ENCODE measurements around the gene PSMA5.

Gene PSMA5

GRCh38 chr1:109372281-109372680 lies 54.0 kb downstream of the PSMA5 start:
- no peak overlapping the region for H3K9ac ChIP-seq (ENCODE audit: low read depth, low read length)
- no peaks in the 10 kb centered on the region for H3K36me3 ChIP-seq (ENCODE audit: control insufficient read depth, insufficient read depth, low read length)
- peaks cover 7% of the 10 kb centered on the region for H3K4me1 ChIP-seq (ENCODE audit: control insufficient read depth, insufficient read depth, low read length)
- no peak overlapping the region for H3K4me3 ChIP-seq (ENCODE audit: low read depth, low read length)
- no peaks in the 10 kb centered on the region for H3K9me3 ChIP-seq (ENCODE audit: control insufficient read depth, insufficient read depth, low read length)
- no peaks in the 10 kb centered on the region for H3K27me3 ChIP-seq (ENCODE audit: control insufficient read depth, insufficient read depth, low read length)

- H3K4me3 ChIP-seq (ENCODE audit: low read depth, low read length) = no peak overlapping the region
- peaks cover 7% of the 10 kb centered on the region for H3K4me1 ChIP-seq (ENCODE audit: control insufficient read depth, insufficient read depth, low read length)
- H3K36me3 ChIP-seq (ENCODE audit: control insufficient read depth, insufficient read depth, low read length) = no peaks in the 10 kb centered on the region
- H3K9ac ChIP-seq (ENCODE audit: low read depth, low read length) = no peak overlapping the region
- no peaks in the 10 kb centered on the region for H3K27me3 ChIP-seq (ENCODE audit: control insufficient read depth, insufficient read depth, low read length)
- H3K9me3 ChIP-seq (ENCODE audit: control insufficient read depth, insufficient read depth, low read length) = no peaks in the 10 kb centered on the region
These were observed 54.9 kb downstream of the PSMA5 start for GRCh38 chr1:109371341-109371739.

GRCh38 chr1:109370712-109371340 lies 55.4 kb downstream of the PSMA5 start:
- H3K9me3 ChIP-seq (ENCODE audit: control insufficient read depth, insufficient read depth, low read length) = no peaks in the 10 kb centered on the region
- peaks cover 7% of the 10 kb centered on the region for H3K4me1 ChIP-seq (ENCODE audit: control insufficient read depth, insufficient read depth, low read length)
- H3K36me3 ChIP-seq (ENCODE audit: control insufficient read depth, insufficient read depth, low read length) = no peaks in the 10 kb centered on the region
- H3K9ac ChIP-seq (ENCODE audit: low read depth, low read length) = no peak overlapping the region
- H3K27me3 ChIP-seq (ENCODE audit: control insufficient read depth, insufficient read depth, low read length) = no peaks in the 10 kb centered on the region
- no peak overlapping the region for H3K4me3 ChIP-seq (ENCODE audit: low read depth, low read length)

GRCh38 chr1:109369167-109369746 lies 57.0 kb downstream of the PSMA5 start:
- Histone ChIP-seq H3K9me3 (ENCODE audit: control insufficient read depth, insufficient read depth, low read length) (no peaks in the 10 kb centered on the region), H3K4me1 (ENCODE audit: control insufficient read depth, insufficient read depth, low read length) (peaks cover 7% of the 10 kb centered on the region), H3K36me3 (ENCODE audit: control insufficient read depth, insufficient read depth, low read length) (no peaks in the 10 kb centered on the region), H3K9ac (ENCODE audit: low read depth, low read length) (no peak overlapping the region), H3K4me3 (ENCODE audit: low read depth, low read length) (no peak overlapping the region), H3K27me3 (ENCODE audit: control insufficient read depth, insufficient read depth, low read length) (no peaks in the 10 kb centered on the region)

- Histone ChIP-seq H3K36me3 (ENCODE audit: control insufficient read depth, insufficient read depth, low read length) (no peaks in the 10 kb centered on the region), H3K4me1 (ENCODE audit: control insufficient read depth, insufficient read depth, low read length) (peaks cover 7% of the 10 kb centered on the region), H3K27me3 (ENCODE audit: control insufficient read depth, insufficient read depth, low read length) (no peaks in the 10 kb centered on the region), H3K9me3 (ENCODE audit: control insufficient read depth, insufficient read depth, low read length) (no peaks in the 10 kb centered on the region), H3K9ac (ENCODE audit: low read depth, low read length) (no peak overlapping the region), H3K4me3 (ENCODE audit: low read depth, low read length) (no peak overlapping the region)
These were observed 57.8 kb downstream of the PSMA5 start for GRCh38 chr1:109368464-109368863.

- H3K4me1 ChIP-seq (ENCODE audit: control insufficient read depth, insufficient read depth, low read length) = peaks cover 7% of the 10 kb centered on the region
- no peak overlapping the region for H3K4me3 ChIP-seq (ENCODE audit: low read depth, low read length)
- no peak overlapping the region for H3K9ac ChIP-seq (ENCODE audit: low read depth, low read length)
- no peaks in the 10 kb centered on the region for H3K27me3 ChIP-seq (ENCODE audit: control insufficient read depth, insufficient read depth, low read length)
- H3K36me3 ChIP-seq (ENCODE audit: control insufficient read depth, insufficient read depth, low read length) = no peaks in the 10 kb centered on the region
- no peaks in the 10 kb centered on the region for H3K9me3 ChIP-seq (ENCODE audit: control insufficient read depth, insufficient read depth, low read length)
These were observed 58.6 kb downstream of the PSMA5 start for GRCh38 chr1:109367626-109368025.

- H3K4me1 ChIP-seq (ENCODE audit: control insufficient read depth, insufficient read depth, low read length) = peaks cover 5% of the 10 kb centered on the region
- no peak overlapping the region for H3K9ac ChIP-seq (ENCODE audit: low read depth, low read length)
- no peak overlapping the region for H3K4me3 ChIP-seq (ENCODE audit: low read depth, low read length)
- no peaks in the 10 kb centered on the region for H3K27me3 ChIP-seq (ENCODE audit: control insufficient read depth, insufficient read depth, low read length)
- no peaks in the 10 kb centered on the region for H3K36me3 ChIP-seq (ENCODE audit: control insufficient read depth, insufficient read depth, low read length)
- H3K9me3 ChIP-seq (ENCODE audit: control insufficient read depth, insufficient read depth, low read length) = no peaks in the 10 kb centered on the region
These were observed 60.5 kb downstream of the PSMA5 start for GRCh38 chr1:109365642-109366204.

- peaks cover 5% of the 10 kb centered on the region for H3K4me1 ChIP-seq (ENCODE audit: control insufficient read depth, insufficient read depth, low read length)
- no peaks in the 10 kb centered on the region for H3K9me3 ChIP-seq (ENCODE audit: control insufficient read depth, insufficient read depth, low read length)
- no peak overlapping the region for H3K9ac ChIP-seq (ENCODE audit: low read depth, low read length)
These were observed 64.6 kb downstream of the PSMA5 start for GRCh38 chr1:109361649-109362048.

GRCh38 chr1:109361069-109361468 lies 65.2 kb downstream of the PSMA5 start:
- Histone ChIP-seq H3K27me3 (ENCODE audit: control insufficient read depth, insufficient read depth, low read length) (no peaks in the 10 kb centered on the region), H3K36me3 (ENCODE audit: control insufficient read depth, insufficient read depth, low read length) (no peaks in the 10 kb centered on the region), H3K9ac (ENCODE audit: low read depth, low read length) (no peak overlapping the region), H3K4me1 (ENCODE audit: control insufficient read depth, insufficient read depth, low read length) (peaks cover 5% of the 10 kb centered on the region), H3K9me3 (ENCODE audit: control insufficient read depth, insufficient read depth, low read length) (no peaks in the 10 kb centered on the region), H3K4me3 (ENCODE audit: low read depth, low read length) (no peak overlapping the region)

More at GRCh38 chr1:109361649-109362048, 64.6 kb downstream of the PSMA5 start:
- Histone ChIP-seq H3K27me3 (ENCODE audit: control insufficient read depth, insufficient read depth, low read length) (no peaks in the 10 kb centered on the region), H3K4me3 (ENCODE audit: low read depth, low read length) (no peak overlapping the region), H3K36me3 (ENCODE audit: control insufficient read depth, insufficient read depth, low read length) (no peaks in the 10 kb centered on the region)

GRCh38 chr1:109357616-109358015 lies 68.6 kb downstream of the PSMA5 start:
- no peaks in the 10 kb centered on the region for H3K36me3 ChIP-seq (ENCODE audit: control insufficient read depth, insufficient read depth, low read length)
- H3K9ac ChIP-seq (ENCODE audit: low read depth, low read length) = no peak overlapping the region
- H3K4me1 ChIP-seq (ENCODE audit: control insufficient read depth, insufficient read depth, low read length) = peaks cover 5% of the 10 kb centered on the region
- no peaks in the 10 kb centered on the region for H3K27me3 ChIP-seq (ENCODE audit: control insufficient read depth, insufficient read depth, low read length)
- H3K4me3 ChIP-seq (ENCODE audit: low read depth, low read length) = no peak overlapping the region
- no peaks in the 10 kb centered on the region for H3K9me3 ChIP-seq (ENCODE audit: control insufficient read depth, insufficient read depth, low read length)

- no peaks in the 10 kb centered on the region for H3K9me3 ChIP-seq (ENCODE audit: control insufficient read depth, insufficient read depth, low read length)
- no peaks in the 10 kb centered on the region for H3K27me3 ChIP-seq (ENCODE audit: control insufficient read depth, insufficient read depth, low read length)
- no peak overlapping the region for H3K9ac ChIP-seq (ENCODE audit: low read depth, low read length)
- H3K4me3 ChIP-seq (ENCODE audit: low read depth, low read length) = no peak overlapping the region
- peaks cover 5% of the 10 kb centered on the region for H3K4me1 ChIP-seq (ENCODE audit: control insufficient read depth, insufficient read depth, low read length)
- H3K36me3 ChIP-seq (ENCODE audit: control insufficient read depth, insufficient read depth, low read length) = no peaks in the 10 kb centered on the region
These were observed 69.3 kb downstream of the PSMA5 start for GRCh38 chr1:109356915-109357314.

GRCh38 chr1:109356505-109356904 lies 69.7 kb downstream of the PSMA5 start:
- Histone ChIP-seq H3K9me3 (ENCODE audit: control insufficient read depth, insufficient read depth, low read length) (no peaks in the 10 kb centered on the region), H3K9ac (ENCODE audit: low read depth, low read length) (no peak overlapping the region), H3K4me3 (ENCODE audit: low read depth, low read length) (no peak overlapping the region), H3K4me1 (ENCODE audit: control insufficient read depth, insufficient read depth, low read length) (peaks cover 4% of the 10 kb centered on the region), H3K36me3 (ENCODE audit: control insufficient read depth, insufficient read depth, low read length) (no peaks in the 10 kb centered on the region), H3K27me3 (ENCODE audit: control insufficient read depth, insufficient read depth, low read length) (no peaks in the 10 kb centered on the region)

All from iPS-15b (cell line).